Loucy (cell line): Measurements from ENCODE around the gene LCE3A.
"Not testable (repeated sequence)": the region's sequence is repeated elsewhere in the genome, so short reads cannot be mapped to it uniquely, and the experiment has no call there.

ENCODE experiments used
- H2AFZ ChIP-seq: fragments of 200-600 bp; sonication (generic); 2 replicates; pipeline ENCODE4 v1.6.0; 2016; ENCODE audit warnings: antibody characterized with exemption, mild to moderate bottlenecking, low read length, moderate library complexity
- H3F3A ChIP-seq: fragments of 200-600 bp; 2 replicates; pipeline ENCODE4 v1.6.0; 2016; ENCODE audit warnings: antibody characterized with exemption, low read depth, mild to moderate bottlenecking
- H3K27me3 ChIP-seq: fragments of 200-600 bp; sonication (generic); 2 replicates; pipeline ENCODE4 v1.6.1; 2014; ENCODE audit warnings: low read length, mild to moderate bottlenecking; ENCODE audit not compliant: insufficient read depth, poor library complexity, severe bottlenecking
- H3K36me3 ChIP-seq: fragments of 200-600 bp; sonication (generic); 2 replicates; pipeline ENCODE4 v1.6.1; 2016; ENCODE audit warnings: low read length; ENCODE audit not compliant: insufficient read depth
- H3K4me1 ChIP-seq: fragments of 200-600 bp; sonication (generic); 2 replicates; pipeline ENCODE4 v1.5.1; 2014; ENCODE audit warnings: low read length, mild to moderate bottlenecking; ENCODE audit not compliant: insufficient read depth, poor library complexity, severe bottlenecking
- H3K4me2 ChIP-seq: fragments of 200-600 bp; sonication (generic); 2 replicates; pipeline ENCODE4 v1.6.0; 2014; ENCODE audit warnings: antibody characterized with exemption, low read length, low read depth, mild to moderate bottlenecking; ENCODE audit not compliant: poor library complexity, severe bottlenecking
- H3K4me3 ChIP-seq: fragments of 200-600 bp; sonication (generic); 2 replicates; pipeline ENCODE4 v1.5.1; 2014; ENCODE audit warnings: low read length, mild to moderate bottlenecking, mixed read lengths; ENCODE audit not compliant: poor library complexity, severe bottlenecking
- H3K79me2 ChIP-seq: fragments of 200-600 bp; sonication (generic); 2 replicates; pipeline ENCODE4 v1.6.1; 2014; ENCODE audit warnings: low read length; ENCODE audit not compliant: insufficient read depth
- H3K9ac ChIP-seq: fragments of 200-600 bp; sonication (generic); 2 replicates; pipeline ENCODE4 v1.6.0; 2014; ENCODE audit warnings: mild to moderate bottlenecking, low read depth, low read length, moderate library complexity; ENCODE audit not compliant: poor library complexity, severe bottlenecking
- H3K9me2 ChIP-seq: fragments of 200-600 bp; sonication (generic); replicated peaks from 2 replicates; pipeline ENCODE4 v1.6.1; 2016; ENCODE audit warnings: low read depth, low read length, mixed read lengths
- H3K9me3 ChIP-seq: fragments of 200-600 bp; sonication (generic); 2 replicates; pipeline ENCODE4 v1.6.1; 2014; ENCODE audit warnings: mild to moderate bottlenecking, antibody characterized with exemption, low read length, low read depth; ENCODE audit not compliant: insufficient read depth
- H4K20me1 ChIP-seq: fragments of 200-600 bp; sonication (generic); 2 replicates; pipeline ENCODE4 v1.6.0; 2014; ENCODE audit warnings: antibody characterized with exemption, low read length, mild to moderate bottlenecking; ENCODE audit not compliant: insufficient read depth, poor library complexity, severe bottlenecking
- CTCF ChIP-seq: fragments of 200-600 bp; sonication (generic); conservative IDR thresholded peaks from 2 replicates; pipeline ENCODE4 v1.5.1; 2014; ENCODE audit warnings: mild to moderate bottlenecking, antibody characterized with exemption, low read length
- EZH2phosphoT487 ChIP-seq: fragments of 200-600 bp; IDR thresholded peaks from 2 replicates; pipeline ENCODE4 v1.6.1; 2018; ENCODE audit warnings: antibody characterized with exemption, mild to moderate bottlenecking, moderate library complexity, borderline replicate concordance

LCE3A gene

GRCh38 chr1:152622803-152623202 lies at the start of gene LCE3A:
Gene LCE3A (minus strand): TSS chr1:152623103. CDS start chr1:152623103, 0 bp downstream.
- Histone ChIP-seq H4K20me1 (no peaks in the 10 kb centered on the region), H2AFZ (no peak within 1 kb of the TSS), H3K36me3 (no peaks in the 10 kb centered on the region), H3K4me1 (no peaks in the 10 kb centered on the region), H3K27me3 (no peaks in the 10 kb centered on the region), H3K9ac (no peak within 1 kb of the TSS), H3F3A (no peaks in the 10 kb centered on the region), H3K4me3 (no peak within 1 kb of the TSS), H3K79me2 (no peaks in the 10 kb centered on the region), H3K9me3 (peaks cover 10% of the 10 kb centered on the region; the same call in 1 of the 2 replicates), H3K9me2 (no peaks in the 10 kb centered on the region), H3K4me2 (no peak within 1 kb of the TSS)
- TF ChIP-seq EZH2phosphoT487 (no peak), CTCF (no peak)

GRCh38 chr1:152667648-152668047 lies 44.7 kb upstream of the LCE3A start:
- Histone ChIP-seq H3K36me3 (no peaks in the 10 kb centered on the region), H3K27me3 (no peaks in the 10 kb centered on the region), H4K20me1 (no peaks in the 10 kb centered on the region), H3K4me3 (no peak overlapping the region), H3K79me2 (no peaks in the 10 kb centered on the region), H3K9ac (no peak overlapping the region), H2AFZ (no peak overlapping the region), H3K9me2 (no peaks in the 10 kb centered on the region), H3K4me2 (no peak overlapping the region), H3F3A (no peaks in the 10 kb centered on the region), H3K9me3 (no peaks in the 10 kb centered on the region), H3K4me1 (no peaks in the 10 kb centered on the region)
- TF ChIP-seq EZH2phosphoT487, result no peak
- TF ChIP-seq CTCF, result no peak

GRCh38 chr1:152666171-152666570 lies 43.3 kb upstream of the LCE3A start:
- H3K9ac ChIP-seq, H3K4me2 ChIP-seq, H3K27me3 ChIP-seq, H3K9me3 ChIP-seq, H3K4me3 ChIP-seq, H3K4me1 ChIP-seq, H3K79me2 ChIP-seq, H2AFZ ChIP-seq, H4K20me1 ChIP-seq, H3K36me3 ChIP-seq, H3K9me2 ChIP-seq, H3F3A ChIP-seq: not testable (repeated sequence)

- Histone ChIP-seq H3K9me2 (no peaks in the 10 kb centered on the region), H2AFZ (no peak within 1 kb of the TSS), H3K4me2 (no peak within 1 kb of the TSS), H3K36me3 (no peaks in the 10 kb centered on the region), H3K27me3 (no peaks in the 10 kb centered on the region), H4K20me1 (no peaks in the 10 kb centered on the region), H3K9me3 (no peaks in the 10 kb centered on the region), H3K4me3 (no peak within 1 kb of the TSS), H3K9ac (no peak within 1 kb of the TSS), H3F3A (no peaks in the 10 kb centered on the region), H3K4me1 (no peaks in the 10 kb centered on the region), H3K79me2 (no peaks in the 10 kb centered on the region)
- TF ChIP-seq CTCF (no peak), EZH2phosphoT487 (no peak)
These were observed 40.2 kb upstream of the LCE3A start, which contains the start of gene LCE2D for GRCh38 chr1:152663098-152663497. Gene LCE2D (plus strand): TSS chr1:152663380. CDS start chr1:152664106, 726 bp downstream.
